KMS-11 (cell line): ENCODE results near the gene ZNF75A.
A peak's percentile ranks its signal among the peaks of the same experiment; 100 is the strongest.
"Not testable (repeated sequence)": the region's sequence is repeated elsewhere in the genome, so short reads cannot be mapped to it uniquely, and the experiment has no call there.

ENCODE experiments used
- H2AFZ ChIP-seq: fragments of 200-600 bp; sonication (generic); 2 replicates; pipeline ENCODE4 v1.6.1; 2016; ENCODE audit warnings: antibody characterized with exemption, mixed run types, low read depth
- H3K27ac ChIP-seq: fragments of 200-600 bp; sonication (generic); 2 replicates; pipeline ENCODE4 v1.6.1; 2016; ENCODE audit warnings: mild to moderate bottlenecking, mixed run types
- H3K27me3 ChIP-seq: fragments of 200-600 bp; sonication (generic); 2 replicates; pipeline ENCODE4 v1.6.1; 2017; ENCODE audit warnings: mild to moderate bottlenecking, low read depth, mixed run types, moderate library complexity; ENCODE audit not compliant: insufficient read depth
- H3K36me3 ChIP-seq: fragments of 200-600 bp; sonication (generic); 2 replicates; pipeline ENCODE4 v1.6.1; 2017; ENCODE audit warnings: mild to moderate bottlenecking, mixed run types; ENCODE audit not compliant: insufficient read depth
- H3K4me1 ChIP-seq: fragments of 200-600 bp; sonication (generic); 2 replicates; pipeline ENCODE4 v1.6.1; 2016; ENCODE audit warnings: mild to moderate bottlenecking, low read depth, mixed run types; ENCODE audit not compliant: poor library complexity, severe bottlenecking
- H3K4me2 ChIP-seq: fragments of 200-600 bp; sonication (generic); 2 replicates; pipeline ENCODE4 v1.7.0; 2016; ENCODE audit warnings: mild to moderate bottlenecking, mixed run types
- H3K4me3 ChIP-seq: fragments of 200-600 bp; sonication (generic); IDR thresholded peaks from 2 replicates; pipeline ENCODE4 v1.6.1; 2017; ENCODE audit warnings: low read depth, low read length, mixed read lengths; ENCODE audit not compliant: insufficient read depth
- H3K79me2 ChIP-seq: fragments of 200-600 bp; sonication (generic); 2 replicates; pipeline ENCODE4 v1.6.1; 2016; ENCODE audit warnings: low read depth, mixed run types; ENCODE audit not compliant: insufficient read depth
- H3K9ac ChIP-seq: fragments of 200-600 bp; sonication (generic); 2 replicates; pipeline ENCODE4 v1.6.1; 2016; ENCODE audit warnings: mild to moderate bottlenecking, mixed run types
- H4K20me1 ChIP-seq: fragments of 200-600 bp; sonication (generic); 2 replicates; pipeline ENCODE4 v1.6.1; 2016; ENCODE audit warnings: mild to moderate bottlenecking, mixed run types; ENCODE audit not compliant: insufficient read depth
- TF ChIP-seq, protein P1 (sequence below): fragments of 200-600 bp; sonication (generic); conservative IDR thresholded peaks from 2 replicates; pipeline ENCODE4 v1.6.1; 2017; ENCODE audit warnings: low read depth, mild to moderate bottlenecking, antibody characterized with exemption, low read length, moderate library complexity, mixed read lengths

ZNF75A gene

DNA sequence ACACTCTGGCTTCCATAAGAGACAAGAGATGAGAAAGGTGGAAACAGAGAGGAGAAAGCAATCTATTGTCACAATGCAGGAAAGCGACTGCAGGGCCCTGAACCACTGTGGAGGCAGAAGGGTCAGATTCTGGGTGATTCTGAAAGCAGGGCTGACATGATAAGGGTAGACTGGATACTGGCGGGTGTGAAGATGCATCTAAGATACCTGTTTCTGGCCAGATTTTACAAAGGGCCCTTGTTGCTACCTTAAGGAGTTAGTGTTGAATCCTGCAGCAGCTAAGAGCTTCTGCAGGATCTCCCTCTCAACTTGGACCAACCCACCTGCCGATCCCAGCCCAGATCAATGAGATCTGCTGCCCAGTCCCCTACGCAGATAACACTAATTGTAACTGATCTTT is 42.8 kb upstream of the ZNF75A start:
- Histone ChIP-seq H2AFZ (no peak overlapping the region), H3K27me3 (no peaks in the 10 kb centered on the region), H3K4me1 (peaks cover 16% of the 10 kb centered on the region), H3K4me2 (peak overlapping the region; percentile 42; the same call in 1 of the 2 replicates), H4K20me1 (no peaks in the 10 kb centered on the region), H3K79me2 (no peaks in the 10 kb centered on the region), H3K9ac (no peak overlapping the region), H3K36me3 (no peaks in the 10 kb centered on the region), H3K4me3 (no peak overlapping the region), H3K27ac (no peak overlapping the region)
- TF ChIP-seq, protein P1, sequence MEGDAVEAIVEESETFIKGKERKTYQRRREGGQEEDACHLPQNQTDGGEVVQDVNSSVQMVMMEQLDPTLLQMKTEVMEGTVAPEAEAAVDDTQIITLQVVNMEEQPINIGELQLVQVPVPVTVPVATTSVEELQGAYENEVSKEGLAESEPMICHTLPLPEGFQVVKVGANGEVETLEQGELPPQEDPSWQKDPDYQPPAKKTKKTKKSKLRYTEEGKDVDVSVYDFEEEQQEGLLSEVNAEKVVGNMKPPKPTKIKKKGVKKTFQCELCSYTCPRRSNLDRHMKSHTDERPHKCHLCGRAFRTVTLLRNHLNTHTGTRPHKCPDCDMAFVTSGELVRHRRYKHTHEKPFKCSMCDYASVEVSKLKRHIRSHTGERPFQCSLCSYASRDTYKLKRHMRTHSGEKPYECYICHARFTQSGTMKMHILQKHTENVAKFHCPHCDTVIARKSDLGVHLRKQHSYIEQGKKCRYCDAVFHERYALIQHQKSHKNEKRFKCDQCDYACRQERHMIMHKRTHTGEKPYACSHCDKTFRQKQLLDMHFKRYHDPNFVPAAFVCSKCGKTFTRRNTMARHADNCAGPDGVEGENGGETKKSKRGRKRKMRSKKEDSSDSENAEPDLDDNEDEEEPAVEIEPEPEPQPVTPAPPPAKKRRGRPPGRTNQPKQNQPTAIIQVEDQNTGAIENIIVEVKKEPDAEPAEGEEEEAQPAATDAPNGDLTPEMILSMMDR: no peak

DNA sequence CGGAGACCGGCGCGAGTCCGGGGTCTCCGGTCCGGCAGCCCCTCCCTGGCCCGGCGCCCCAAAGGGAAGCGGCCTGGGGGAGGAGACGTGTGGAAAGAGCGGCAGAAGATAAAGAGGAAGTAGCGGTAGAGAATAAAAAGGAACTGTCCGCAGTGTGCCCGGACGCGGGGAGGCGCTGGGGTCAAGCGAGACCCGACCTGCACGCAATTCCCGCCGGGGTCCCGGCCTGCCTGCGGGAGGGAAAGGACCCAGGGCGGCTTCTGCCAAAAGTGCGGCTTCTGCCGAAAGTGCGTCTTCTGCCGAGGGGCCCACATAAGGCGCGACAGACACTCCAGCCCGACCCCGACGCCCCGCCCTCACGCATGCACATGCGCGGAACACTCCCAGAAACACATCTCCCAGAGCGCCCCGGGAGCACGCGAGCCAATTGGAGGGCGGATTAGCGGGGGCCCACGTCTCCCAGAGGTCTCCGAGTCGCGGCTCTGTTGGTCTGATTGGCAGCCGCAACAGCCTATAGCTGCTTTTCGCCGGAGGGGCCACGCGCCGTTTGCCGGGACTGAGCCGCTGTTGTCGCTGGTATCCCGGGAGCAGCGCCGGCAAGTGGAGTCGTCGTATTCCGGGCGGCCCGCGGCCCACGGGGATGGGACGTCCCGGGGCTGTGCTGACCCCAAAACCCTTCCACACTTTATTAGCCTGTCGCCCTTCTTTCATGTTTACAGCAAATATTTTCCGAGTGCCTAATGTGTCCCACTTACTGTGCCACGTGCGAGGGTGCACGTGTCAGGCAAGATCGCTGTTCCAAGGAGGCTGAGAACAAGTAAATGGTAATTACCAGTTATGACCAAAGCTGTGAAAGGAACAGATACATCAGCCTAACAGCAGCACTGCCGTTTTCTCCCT is 40.9 kb upstream of the ZNF75A start:
- no peaks in the 10 kb centered on the region for H3K36me3 ChIP-seq
- H3K27me3 ChIP-seq: no peaks in the 10 kb centered on the region
- H3K4me2 ChIP-seq: peak overlapping the region; percentile 86
- H4K20me1 ChIP-seq: no peaks in the 10 kb centered on the region
- H3K9ac ChIP-seq: peak overlapping the region; percentile 66
- peak overlapping the region; percentile 43 for H3K4me3 ChIP-seq
- peak overlapping the region; percentile 85 for H3K27ac ChIP-seq
- peak overlapping the region; percentile 66 for H2AFZ ChIP-seq
- peaks cover 16% of the 10 kb centered on the region for H3K4me1 ChIP-seq
- H3K79me2 ChIP-seq: no peaks in the 10 kb centered on the region
- TF ChIP-seq, protein P1: 0 out of 2 replicates have a peak, but pooled peaks have one; percentile 7

DNA sequence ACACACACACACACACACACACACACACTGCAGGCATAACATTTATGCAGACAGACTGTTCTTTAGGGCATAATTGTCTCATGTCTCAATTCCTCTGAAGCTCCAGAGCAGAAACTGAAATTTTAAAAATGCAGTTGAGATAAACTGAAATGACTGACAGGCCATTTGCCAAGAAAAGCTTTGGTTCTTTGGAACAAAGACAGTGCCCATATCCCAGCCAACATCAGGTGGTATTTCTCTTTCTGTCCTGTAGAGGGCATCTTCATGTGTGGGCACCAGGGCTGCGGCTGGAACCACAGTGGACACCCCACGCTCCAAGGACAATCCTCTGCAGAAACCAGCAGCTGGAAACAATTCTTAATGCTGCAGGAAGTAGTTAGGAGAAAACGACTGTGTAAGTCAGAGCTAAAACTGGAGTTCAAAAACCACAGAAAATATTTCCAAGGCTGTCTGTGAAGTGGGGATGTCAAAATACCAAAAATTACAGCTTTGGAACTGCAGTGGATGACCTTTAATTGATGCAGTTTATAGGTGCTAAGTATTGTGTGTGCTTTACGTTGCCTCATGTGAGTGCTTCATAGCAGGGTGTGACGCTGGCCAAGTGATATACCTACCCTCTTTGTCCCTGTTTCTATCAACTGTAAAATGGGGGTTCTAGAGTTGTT is 38.3 kb upstream of the ZNF75A start:
- no peak overlapping the region for H3K4me2 ChIP-seq
- H3K9ac ChIP-seq: no peak overlapping the region
- H2AFZ ChIP-seq: no peak overlapping the region
- H4K20me1 ChIP-seq: no peaks in the 10 kb centered on the region
- H3K36me3 ChIP-seq: no peaks in the 10 kb centered on the region
- H3K27ac ChIP-seq: no peak overlapping the region
- peaks cover 16% of the 10 kb centered on the region for H3K4me1 ChIP-seq
- H3K4me3 ChIP-seq: no peak overlapping the region
- H3K79me2 ChIP-seq: no peaks in the 10 kb centered on the region
- TF ChIP-seq, protein P1: peak; percentile 76
- no peaks in the 10 kb centered on the region for H3K27me3 ChIP-seq

DNA sequence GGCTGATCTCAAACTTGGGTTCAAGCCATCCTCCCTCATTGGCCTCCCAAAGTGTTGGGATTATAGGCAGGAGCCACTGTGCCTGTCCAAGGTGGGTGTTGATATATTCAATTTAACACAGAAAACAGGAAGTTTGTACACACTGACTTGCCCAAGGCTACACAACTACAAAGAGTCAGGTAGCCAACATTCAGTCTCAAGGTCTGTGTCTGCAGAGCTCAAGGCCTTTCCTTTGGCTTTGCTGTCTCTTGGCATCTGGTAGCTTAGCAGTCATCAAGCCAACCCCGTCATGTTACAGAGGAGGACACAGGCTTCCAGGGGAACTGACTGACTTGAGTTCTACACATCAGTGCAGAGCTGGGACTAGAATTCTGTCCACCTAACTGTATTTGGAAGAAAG is 37.0 kb upstream of the ZNF75A start:
- H3K4me1 ChIP-seq: peaks cover 13% of the 10 kb centered on the region
- TF ChIP-seq, protein P1: no peak
- H3K4me2 ChIP-seq: no peak overlapping the region
- H3K36me3 ChIP-seq: no peaks in the 10 kb centered on the region
- H3K27ac ChIP-seq: no peak overlapping the region
- H2AFZ ChIP-seq: no peak overlapping the region
- no peaks in the 10 kb centered on the region for H3K27me3 ChIP-seq
- no peaks in the 10 kb centered on the region for H3K79me2 ChIP-seq
- H3K9ac ChIP-seq: no peak overlapping the region
- H4K20me1 ChIP-seq: no peaks in the 10 kb centered on the region
- H3K4me3 ChIP-seq: no peak overlapping the region

DNA sequence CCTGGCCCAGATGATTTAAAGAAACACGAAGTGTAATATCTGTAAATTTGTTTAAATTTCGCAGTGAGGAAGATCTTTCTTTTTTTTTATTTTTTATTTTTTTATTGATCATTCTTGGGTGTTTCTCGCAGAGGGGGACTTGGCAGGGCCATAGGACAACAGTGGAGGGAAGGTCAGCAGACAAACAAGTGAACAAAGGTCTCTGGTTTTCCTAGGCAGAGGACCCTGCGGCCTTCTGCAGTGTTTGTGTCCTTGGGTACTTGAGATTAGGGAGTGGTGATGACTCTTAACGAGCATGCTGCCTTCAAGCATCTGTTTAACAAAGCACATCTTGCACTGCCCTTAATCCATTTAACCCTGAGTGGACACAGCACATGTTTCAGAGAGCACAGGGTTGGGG is 34.6 kb upstream of the ZNF75A start:
- H3K4me1 ChIP-seq, H2AFZ ChIP-seq, H3K27me3 ChIP-seq, H3K9ac ChIP-seq, H3K27ac ChIP-seq, H3K4me3 ChIP-seq, H4K20me1 ChIP-seq, H3K4me2 ChIP-seq, H3K79me2 ChIP-seq, H3K36me3 ChIP-seq: not testable (repeated sequence)

DNA sequence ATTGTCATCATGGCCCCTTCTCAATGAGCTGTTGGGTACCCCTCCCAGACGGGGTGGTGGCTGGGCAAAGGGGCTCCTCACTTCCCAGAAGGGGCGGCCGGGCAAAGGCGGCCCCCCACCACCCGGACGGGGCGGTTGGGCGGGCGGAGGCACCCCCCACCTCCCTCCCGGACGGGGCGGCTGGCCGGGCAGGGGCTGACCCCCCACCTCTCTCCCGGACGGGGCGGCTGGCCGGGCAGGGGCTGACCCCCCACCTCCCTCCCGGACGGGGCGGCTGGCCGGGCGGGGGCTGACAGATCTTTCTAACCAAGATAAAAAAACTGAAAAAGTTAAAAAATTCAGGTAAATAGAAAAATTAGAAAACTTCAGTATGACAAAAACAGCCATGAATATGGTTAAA is 34.0 kb upstream of the ZNF75A start:
- not testable (repeated sequence) for H3K36me3 ChIP-seq, H3K79me2 ChIP-seq, H3K27ac ChIP-seq, H2AFZ ChIP-seq, H3K9ac ChIP-seq, H3K4me3 ChIP-seq, H3K27me3 ChIP-seq, H4K20me1 ChIP-seq, H3K4me2 ChIP-seq, H3K4me1 ChIP-seq
